ENCODE measurements around the gene P3R3URF. TPM values are rescaled to one million over a fixed set of nuclear protein-coding genes. Genes with fewer than 3 reads are reported as not detected.

Gene P3R3URF
- total and polyA plus RNA-seq, 9 of the 15 experiments (the other 6 are each of a cell fraction or from before 2014, with no cell fraction given) = not detected

DNA sequence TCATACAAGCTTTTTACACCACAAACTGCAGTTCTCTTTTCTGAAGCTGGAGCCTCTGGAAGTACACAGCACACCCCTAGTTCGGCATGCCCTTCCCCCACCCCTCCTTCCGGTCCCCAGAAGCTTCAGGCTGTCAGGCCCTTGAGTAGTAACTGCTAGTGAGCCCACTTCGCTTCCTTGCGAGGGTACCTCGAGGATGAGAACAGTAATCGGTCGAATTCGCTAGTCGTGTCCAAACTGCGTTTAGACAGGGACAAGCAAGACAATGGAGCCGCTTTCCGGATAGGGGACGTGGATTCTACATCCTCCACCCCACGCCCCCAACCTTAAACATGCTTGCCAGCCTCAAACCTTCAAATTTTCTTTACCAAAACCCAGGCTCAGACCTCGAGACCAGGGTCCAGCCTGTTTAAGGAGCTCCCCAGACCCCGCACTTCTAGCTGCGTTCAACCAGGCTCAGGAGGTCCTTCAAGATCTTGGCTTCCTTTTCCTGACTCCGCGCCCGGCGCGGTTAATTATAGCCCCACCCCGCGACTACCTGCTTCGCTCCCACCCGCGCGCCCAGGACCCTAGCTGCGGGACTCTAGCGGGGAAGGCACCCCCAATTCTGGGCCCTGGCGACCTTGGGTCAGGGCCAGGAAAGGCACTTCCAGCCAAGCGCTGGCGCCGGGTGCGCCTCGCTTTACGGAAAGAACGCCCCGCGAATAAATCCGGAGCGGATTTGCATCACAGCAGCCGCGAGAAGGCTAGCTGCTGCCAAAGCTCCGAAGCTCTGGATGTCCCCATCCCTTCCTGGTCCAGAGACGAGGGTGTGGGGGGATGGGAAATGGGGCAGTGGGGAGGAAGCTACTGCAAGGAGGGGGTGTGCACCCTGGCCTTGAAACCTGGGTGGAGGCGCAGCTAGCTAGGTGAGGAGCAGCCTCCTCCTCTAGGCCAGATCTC is 9.5 kb downstream of the P3R3URF start:
- CTCF ChIA-PET (ENCODE audit: low intra/inter-chr PET ratio) = no interaction called here
- H3K9me1 ChIP-seq (ENCODE audit: control insufficient read depth, insufficient read depth, low read length) = no peaks in the 10 kb centered on the region

More for the DNA sequence above, 9.5 kb downstream of the P3R3URF start:
- no peaks in the 10 kb centered on the region for H3K79me2 ChIP-seq (ENCODE audit: control insufficient read depth, insufficient read depth, low read length)
- POLR2A ChIA-PET = interaction anchor here (1.0 to 2.4 kb wide), 3 partner anchors 9 to 36 kb away, joined by 3 to 15 read pairs (median 3); no protein-coding TSS in a partner anchor
- H4K20me1 ChIP-seq (replicated peaks; ENCODE audit: control insufficient read depth, insufficient read depth, low read length) = no peaks in the 10 kb centered on the region
- H3K4me2 ChIP-seq (ENCODE audit: insufficient read depth, low read length) = no peak overlapping the region
- intact Hi-C loops (cut with micrococcal nuclease) = no loop called here
- H3K9ac ChIP-seq (ENCODE audit: insufficient read depth in 1 of 2, low read depth in 2 of 2, low read length in 2 of 2) = 0 out of 4 replicates have a peak overlapping the region, but pooled peaks of 1 of the 2 experiments have one; percentile 33
- H3K36me3 ChIP-seq (ENCODE audit: control insufficient read depth, insufficient read depth, low read length) = no peaks in the 10 kb centered on the region
- H3K4me1 ChIP-seq (replicated peaks in 1 of 2; ENCODE audit: control insufficient read depth in 2 of 2, insufficient read depth in 2 of 2, low read length in 2 of 2) = peaks cover 0 to 19% of the 10 kb centered on the region in 2 experiments; a peak in 3 of 5 replicates
- H3K27me3 ChIP-seq (ENCODE audit: control insufficient read depth in 2 of 2, insufficient read depth in 2 of 2, low read length in 2 of 2) = peaks cover 9 to 23% of the 10 kb centered on the region in 2 experiments
- DNase-seq (ENCODE audit: extremely low read depth in 1 of 4, low spot score in 3 of 4) (no peak), ATAC-seq (no peak), FAIRE-seq (no peak)
- H3K4me3 ChIP-seq = no peak overlapping the region
- 76% methylated on average over 45 of the region's 47 CpGs for WGBS (ENCODE audit: insufficient coverage, low coverage, missing lambda C conversion rate)
- TF ChIP-seq C11orf30 (IDR thresholded peaks at IDR 0.05; ENCODE audit: low read depth) (no peak), ZNF143 (CRISPR knock-in tag; IDR thresholded peaks at IDR 0.05) (no peak)
- TF ChIP-seq, protein P1, sequence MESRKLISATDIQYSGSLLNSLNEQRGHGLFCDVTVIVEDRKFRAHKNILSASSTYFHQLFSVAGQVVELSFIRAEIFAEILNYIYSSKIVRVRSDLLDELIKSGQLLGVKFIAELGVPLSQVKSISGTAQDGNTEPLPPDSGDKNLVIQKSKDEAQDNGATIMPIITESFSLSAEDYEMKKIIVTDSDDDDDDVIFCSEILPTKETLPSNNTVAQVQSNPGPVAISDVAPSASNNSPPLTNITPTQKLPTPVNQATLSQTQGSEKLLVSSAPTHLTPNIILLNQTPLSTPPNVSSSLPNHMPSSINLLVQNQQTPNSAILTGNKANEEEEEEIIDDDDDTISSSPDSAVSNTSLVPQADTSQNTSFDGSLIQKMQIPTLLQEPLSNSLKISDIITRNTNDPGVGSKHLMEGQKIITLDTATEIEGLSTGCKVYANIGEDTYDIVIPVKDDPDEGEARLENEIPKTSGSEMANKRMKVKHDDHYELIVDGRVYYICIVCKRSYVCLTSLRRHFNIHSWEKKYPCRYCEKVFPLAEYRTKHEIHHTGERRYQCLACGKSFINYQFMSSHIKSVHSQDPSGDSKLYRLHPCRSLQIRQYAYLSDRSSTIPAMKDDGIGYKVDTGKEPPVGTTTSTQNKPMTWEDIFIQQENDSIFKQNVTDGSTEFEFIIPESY (CRISPR knock-in tag; IDR thresholded peaks at IDR 0.05) = peak; percentile 62; the same call in 1 of the 2 replicates
- in situ Hi-C loops (cut with MboI) = no loop called here
- H3K27ac ChIP-seq (ENCODE audit: extremely low read depth, low read depth, low read length) = no peak overlapping the region
- H3K9me3 ChIP-seq (replicated peaks; ENCODE audit: control insufficient read depth, insufficient read depth, low read depth, low read length) = no peaks in the 10 kb centered on the region
- BruUV-seq (replicated peaks) = no TSS peak
- no peak overlapping the region for H2AFZ ChIP-seq (ENCODE audit: low read depth, low read length)
